ENCODE results near the gene GSG1. TPM values are rescaled to one million over a fixed set of nuclear protein-coding genes. Genes with fewer than 3 reads are reported as not detected.

The GSG1 gene
- total RNA-seq, 1 donor from 2014 or later: not detected

GRCh38 chr12:13127444-13127843 lies 24.0 kb upstream of the GSG1 start:
- Mint-ChIP-seq H3K4me3 (ENCODE audit: unreplicated experiment) (no peak overlapping the region), H3K36me3 (ENCODE audit: unreplicated experiment) (no peaks in the 10 kb centered on the region), H3K9me3 (ENCODE audit: unreplicated experiment) (peaks cover 3% of the 10 kb centered on the region), H3K27me3 (ENCODE audit: unreplicated experiment) (peaks cover 4% of the 10 kb centered on the region), H3K27ac (ENCODE audit: unreplicated experiment) (no peak overlapping the region), H3K4me1 (ENCODE audit: low read depth, unreplicated experiment) (no peaks in the 10 kb centered on the region)
- TF ChIP-seq CTCF (IDR thresholded peaks at IDR 0.05; ENCODE audit: partially characterized antibody, unreplicated experiment): no peak
- DNase-seq: no peak

- TF ChIP-seq CTCF (IDR thresholded peaks at IDR 0.05; ENCODE audit: partially characterized antibody, unreplicated experiment): no peak
- no peaks in the 10 kb centered on the region for H3K36me3 Mint-ChIP-seq (ENCODE audit: unreplicated experiment)
- H3K4me1 Mint-ChIP-seq (ENCODE audit: low read depth, unreplicated experiment): no peaks in the 10 kb centered on the region
- H3K4me3 Mint-ChIP-seq (ENCODE audit: unreplicated experiment): no peak overlapping the region
- peaks cover 4% of the 10 kb centered on the region for H3K27me3 Mint-ChIP-seq (ENCODE audit: unreplicated experiment)
- peaks cover 3% of the 10 kb centered on the region for H3K9me3 Mint-ChIP-seq (ENCODE audit: unreplicated experiment)
- no peak overlapping the region for H3K27ac Mint-ChIP-seq (ENCODE audit: unreplicated experiment)
- no peak for DNase-seq
Measured at GRCh38 chr12:13126494-13126893, 23.0 kb upstream of the GSG1 start.

- peaks cover 4% of the 10 kb centered on the region for H3K27me3 Mint-ChIP-seq (ENCODE audit: unreplicated experiment)
- no peaks in the 10 kb centered on the region for H3K36me3 Mint-ChIP-seq (ENCODE audit: unreplicated experiment)
- no peak for TF ChIP-seq CTCF (IDR thresholded peaks at IDR 0.05; ENCODE audit: partially characterized antibody, unreplicated experiment)
- no peaks in the 10 kb centered on the region for H3K4me1 Mint-ChIP-seq (ENCODE audit: low read depth, unreplicated experiment)
- peaks cover 3% of the 10 kb centered on the region for H3K9me3 Mint-ChIP-seq (ENCODE audit: unreplicated experiment)
- DNase-seq: no peak
- H3K4me3 Mint-ChIP-seq (ENCODE audit: unreplicated experiment): no peak overlapping the region
- no peak overlapping the region for H3K27ac Mint-ChIP-seq (ENCODE audit: unreplicated experiment)
Measured at GRCh38 chr12:13125996-13126395, 22.5 kb upstream of the GSG1 start.

- no peaks in the 10 kb centered on the region for H3K4me1 Mint-ChIP-seq (ENCODE audit: low read depth, unreplicated experiment)
- H3K4me3 Mint-ChIP-seq (ENCODE audit: unreplicated experiment): no peak overlapping the region
- H3K9me3 Mint-ChIP-seq (ENCODE audit: unreplicated experiment): peaks cover 3% of the 10 kb centered on the region
- H3K27ac Mint-ChIP-seq (ENCODE audit: unreplicated experiment): no peak overlapping the region
- H3K36me3 Mint-ChIP-seq (ENCODE audit: unreplicated experiment): no peaks in the 10 kb centered on the region
- no peak for DNase-seq
- peaks cover 4% of the 10 kb centered on the region for H3K27me3 Mint-ChIP-seq (ENCODE audit: unreplicated experiment)
- no peak for TF ChIP-seq CTCF (IDR thresholded peaks at IDR 0.05; ENCODE audit: partially characterized antibody, unreplicated experiment)
Measured at GRCh38 chr12:13124656-13125505, 21.4 kb upstream of the GSG1 start.

- no peak overlapping the region for H3K4me3 Mint-ChIP-seq (ENCODE audit: unreplicated experiment)
- H3K36me3 Mint-ChIP-seq (ENCODE audit: unreplicated experiment): no peaks in the 10 kb centered on the region
- peaks cover 3% of the 10 kb centered on the region for H3K4me1 Mint-ChIP-seq (ENCODE audit: low read depth, unreplicated experiment)
- no peak overlapping the region for H3K27ac Mint-ChIP-seq (ENCODE audit: unreplicated experiment)
- peaks cover 3% of the 10 kb centered on the region for H3K9me3 Mint-ChIP-seq (ENCODE audit: unreplicated experiment)
- peaks cover 4% of the 10 kb centered on the region for H3K27me3 Mint-ChIP-seq (ENCODE audit: unreplicated experiment)
- TF ChIP-seq CTCF (IDR thresholded peaks at IDR 0.05; ENCODE audit: partially characterized antibody, unreplicated experiment): no peak
- no peak for DNase-seq
Measured at GRCh38 chr12:13121568-13121967, 18.1 kb upstream of the GSG1 start.
